Sigmoid colon (tissue), 7 donors: ENCODE data around the gene PALMD. TPM values are rescaled to one million over a fixed set of nuclear protein-coding genes. Genes with fewer than 3 reads are reported as not detected.

Experiments
- DNase-seq: peaks from one replicate; pipeline ENCODE4 v3.0.0-alpha.2; 2019
- H3K27ac ChIP-seq, 4 donors: fragments of 200-600 bp; sonication (generic); one replicate each; pipeline ENCODE4 v1.5.1; 2016 to 2019; ENCODE audit warnings: mild to moderate bottlenecking in 1 of 4
- H3K27me3 ChIP-seq, 3 donors: fragments of 200-600 bp; sonication (generic); one replicate each; pipeline ENCODE4 v1.5.1; 2019; ENCODE audit warnings: mild to moderate bottlenecking in 1 of 3
- H3K36me3 ChIP-seq, 4 donors: fragments of 200-600 bp; sonication (generic); one replicate each; pipeline ENCODE4 v1.5.1; 2016 to 2019
- H3K4me1 ChIP-seq, 4 donors: fragments of 200-600 bp; sonication (generic); one replicate each; pipeline ENCODE4 v1.5.1; 2017 to 2019
- H3K4me3 ChIP-seq, 4 donors: fragments of 200-600 bp; sonication (generic); one replicate each; pipeline ENCODE4 v1.5.1; 2017 to 2019; ENCODE audit warnings: mild to moderate bottlenecking in 2 of 4, moderate library complexity in 1 of 4
- H3K9me3 ChIP-seq, 4 donors: fragments of 200-600 bp in 3 of 4; sonication (generic) in 3 of 4; one replicate each; pipeline versions ENCODE4 v1.5.1 to v1.6.1; 2013 to 2019
- EP300 ChIP-seq, 4 donors: sonication (generic); formaldehyde crosslinking; IDR thresholded peaks; one replicate each; pipeline ENCODE4 v1.6.1; 2017; ENCODE audit warnings: antibody characterized with exemption in 4 of 4
- POLR2A ChIP-seq, 2 donors: fragments of 450-650 bp; IDR thresholded peaks; one replicate each; pipeline ENCODE4 v1.6.1; 2016; ENCODE audit warnings: antibody characterized with exemption in 2 of 2, mild to moderate bottlenecking in 2 of 2, moderate library complexity in 2 of 2
- POLR2AphosphoS5 ChIP-seq, 4 donors: sonication (generic); formaldehyde crosslinking; IDR thresholded peaks; one replicate each; pipeline ENCODE4 v1.6.1; 2017; ENCODE audit warnings: antibody characterized with exemption in 4 of 4
- WGBS, 2 donors: extraction: QIAGEN DNeasy Blood & Tissue Kit; methylation state at CpG; one replicate each; pipeline ENCODE4 v1.1.7; 2013; 5-methylcytosine and 5-hydroxymethylcytosine counted together
- intact Hi-C: fragments of 100-400 bp; cut with DNase I; formaldehyde crosslinking; loops from one replicate; pipeline ENCODE4 v1.15.1; 2023
- polyA plus RNA-seq, 3 donors: library from polyadenylated mRNA; stranded (reverse); fragments of 200-250 nt; gene quantifications; one replicate each; pipeline ENCODE4 v1.2.3, GENCODE V29; 2013
- total RNA-seq, 4 donors: library from RNA; depleted of rRNA; stranded (reverse); fragments of >200 nt; gene quantifications; one replicate each; pipeline ENCODE4 v1.1.0, GENCODE V29; 2016
- TF ChIP-seq, protein P1 (sequence below), 4 experiments: fragments of 450-650 bp in 3 of 4; fragments of 200-600 bp in 1 of 4; IDR thresholded peaks; one replicate each; pipeline ENCODE4 v1.5.1; 2016 to 2019; ENCODE audit warnings: antibody characterized with exemption in 4 of 4, mild to moderate bottlenecking in 3 of 4, moderate library complexity in 2 of 4
- donor health status: healthy with polysubstance abuse.
- donor health status: Bipolar disorder and iron deficiency.
- donor health status: healthy.

PALMD gene
- total and polyA plus RNA-seq, 7 donors, result 0.92 to 20.2 (median 8.1) TPM

- peak; percentile 74 for DNase-seq
Measured at GRCh38 chr1:99707535-99708142, 61.7 kb downstream of the PALMD start.

GRCh38 chr1:99710994-99711393, 65.1 kb downstream of the PALMD start:
- 94 to 97% methylated on average over 4 of the region's 4 CpGs for WGBS, 2 donors
- DNase-seq, result no peak
- no peaks in the 10 kb centered on the region for H3K9me3 ChIP-seq
- intact Hi-C loops, result no loop called here
- H3K36me3 ChIP-seq, result peaks cover 0 to 12% (median 0%) of the 10 kb centered on the region in 4 donors
- H3K27ac ChIP-seq, result no peak overlapping the region
- no peaks in the 10 kb centered on the region for H3K4me1 ChIP-seq
- TF ChIP-seq EP300 (IDR thresholded peaks at IDR 0.05) (no peak), POLR2A (IDR thresholded peaks at IDR 0.05) (no peak)
- TF ChIP-seq, protein P1, sequence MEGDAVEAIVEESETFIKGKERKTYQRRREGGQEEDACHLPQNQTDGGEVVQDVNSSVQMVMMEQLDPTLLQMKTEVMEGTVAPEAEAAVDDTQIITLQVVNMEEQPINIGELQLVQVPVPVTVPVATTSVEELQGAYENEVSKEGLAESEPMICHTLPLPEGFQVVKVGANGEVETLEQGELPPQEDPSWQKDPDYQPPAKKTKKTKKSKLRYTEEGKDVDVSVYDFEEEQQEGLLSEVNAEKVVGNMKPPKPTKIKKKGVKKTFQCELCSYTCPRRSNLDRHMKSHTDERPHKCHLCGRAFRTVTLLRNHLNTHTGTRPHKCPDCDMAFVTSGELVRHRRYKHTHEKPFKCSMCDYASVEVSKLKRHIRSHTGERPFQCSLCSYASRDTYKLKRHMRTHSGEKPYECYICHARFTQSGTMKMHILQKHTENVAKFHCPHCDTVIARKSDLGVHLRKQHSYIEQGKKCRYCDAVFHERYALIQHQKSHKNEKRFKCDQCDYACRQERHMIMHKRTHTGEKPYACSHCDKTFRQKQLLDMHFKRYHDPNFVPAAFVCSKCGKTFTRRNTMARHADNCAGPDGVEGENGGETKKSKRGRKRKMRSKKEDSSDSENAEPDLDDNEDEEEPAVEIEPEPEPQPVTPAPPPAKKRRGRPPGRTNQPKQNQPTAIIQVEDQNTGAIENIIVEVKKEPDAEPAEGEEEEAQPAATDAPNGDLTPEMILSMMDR (IDR thresholded peaks at IDR 0.05), result no peak
- H3K27me3 ChIP-seq, result no peaks in the 10 kb centered on the region
- no peak overlapping the region for H3K4me3 ChIP-seq

More at GRCh38 chr1:99707535-99708142, 61.7 kb downstream of the PALMD start:
- H3K9me3 ChIP-seq, result no peaks in the 10 kb centered on the region
- peaks cover 0 to 9% (median 0%) of the 10 kb centered on the region in 4 donors for H3K36me3 ChIP-seq
- no peaks in the 10 kb centered on the region for H3K27me3 ChIP-seq
- no peak overlapping the region for H3K4me3 ChIP-seq
- H3K4me1 ChIP-seq, result no peaks in the 10 kb centered on the region
- TF ChIP-seq POLR2A (IDR thresholded peaks at IDR 0.05), result no peak
- TF ChIP-seq, protein P1 (IDR thresholded peaks at IDR 0.05), result peak; percentile 11 to 72 (median 66)
- intact Hi-C loops, result loop anchor here (2.0 to 10.0 kb wide), 3 partner anchors 223 to 913 kb away; no protein-coding TSS in a partner anchor
- H3K27ac ChIP-seq, result no peak overlapping the region
- WGBS, 2 donors, result 24 to 32% methylated on average over 4 of the region's 4 CpGs

DNA sequence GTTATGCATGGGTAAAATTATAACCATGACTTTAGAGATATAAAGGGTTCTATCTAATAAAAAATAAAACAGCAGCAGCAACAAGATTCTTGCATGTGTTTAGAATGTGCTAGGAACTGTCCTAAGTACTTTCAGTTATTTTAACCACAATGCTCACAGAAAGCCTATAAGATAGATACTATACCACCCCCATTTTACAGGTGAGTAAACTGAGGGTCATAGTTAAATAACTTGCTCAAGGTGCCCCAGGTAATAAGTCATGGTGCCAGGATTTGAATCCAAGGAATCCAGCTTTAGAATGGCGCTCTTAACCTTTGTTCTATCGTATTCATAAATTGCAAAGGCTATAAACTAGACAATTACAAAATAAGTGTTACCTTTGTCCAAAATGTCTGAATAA, 67.1 kb downstream of the PALMD start:
- peaks cover 0 to 12% (median 0%) of the 10 kb centered on the region in 4 donors for H3K36me3 ChIP-seq
- TF ChIP-seq, protein P1 (IDR thresholded peaks at IDR 0.05), result no peak
- TF ChIP-seq POLR2AphosphoS5 (IDR thresholded peaks at IDR 0.05), result no peak
- TF ChIP-seq EP300 (IDR thresholded peaks at IDR 0.05), result no peak
- no peak for TF ChIP-seq POLR2A (IDR thresholded peaks at IDR 0.05)
- intact Hi-C loops, result no loop called here
- no peak overlapping the region for H3K4me3 ChIP-seq
- H3K4me1 ChIP-seq, result no peaks in the 10 kb centered on the region
- H3K27me3 ChIP-seq, result no peaks in the 10 kb centered on the region
- 55 to 92% methylated on average over 2 of the region's 2 CpGs for WGBS, 2 donors
- DNase-seq, result no peak
- no peaks in the 10 kb centered on the region for H3K9me3 ChIP-seq
- no peak overlapping the region for H3K27ac ChIP-seq

- Histone ChIP-seq H3K36me3 (peaks cover 0 to 5% (median 0%) of the 10 kb centered on the region in 4 donors), H3K9me3 (no peaks in the 10 kb centered on the region), H3K27me3 (no peaks in the 10 kb centered on the region), H3K27ac (no peak overlapping the region), H3K4me1 (no peaks in the 10 kb centered on the region), H3K4me3 (no peak overlapping the region)
- WGBS, 2 donors, result 95 to 98% methylated on average over 1 of the region's 1 CpG
- intact Hi-C loops, result no loop called here
- no peak for DNase-seq
- TF ChIP-seq POLR2A (IDR thresholded peaks at IDR 0.05) (no peak), POLR2AphosphoS5 (IDR thresholded peaks at IDR 0.05) (no peak), EP300 (IDR thresholded peaks at IDR 0.05) (no peak)
- TF ChIP-seq, protein P1 (IDR thresholded peaks at IDR 0.05), result no peak
Measured at GRCh38 chr1:99717005-99717404, 71.1 kb downstream of the PALMD start.

GRCh38 chr1:99723251-99723650, 77.3 kb downstream of the PALMD start:
- Histone ChIP-seq H3K4me3 (no peak overlapping the region), H3K27ac (no peak overlapping the region), H3K27me3 (no peaks in the 10 kb centered on the region), H3K36me3 (no peaks in the 10 kb centered on the region), H3K9me3 (no peaks in the 10 kb centered on the region), H3K4me1 (no peaks in the 10 kb centered on the region)
- DNase-seq, result no peak
- WGBS, 2 donors, result 95 to 96% methylated on average over 3 of the region's 3 CpGs
- intact Hi-C loops, result no loop called here
- TF ChIP-seq POLR2A (IDR thresholded peaks at IDR 0.05) (no peak), EP300 (IDR thresholded peaks at IDR 0.05) (no peak), POLR2AphosphoS5 (IDR thresholded peaks at IDR 0.05) (no peak)
- TF ChIP-seq, protein P1 (IDR thresholded peaks at IDR 0.05), result no peak
